Activated naive CD4-positive, alpha-beta T cell (primary cell): ENCODE data around the gene FAS.

Experiments
- DNase-seq, 4 experiments: peaks; one replicate each; lab custom pipeline; 2025; lab: John Stamatoyannopoulos, UW

The FAS gene

DNA sequence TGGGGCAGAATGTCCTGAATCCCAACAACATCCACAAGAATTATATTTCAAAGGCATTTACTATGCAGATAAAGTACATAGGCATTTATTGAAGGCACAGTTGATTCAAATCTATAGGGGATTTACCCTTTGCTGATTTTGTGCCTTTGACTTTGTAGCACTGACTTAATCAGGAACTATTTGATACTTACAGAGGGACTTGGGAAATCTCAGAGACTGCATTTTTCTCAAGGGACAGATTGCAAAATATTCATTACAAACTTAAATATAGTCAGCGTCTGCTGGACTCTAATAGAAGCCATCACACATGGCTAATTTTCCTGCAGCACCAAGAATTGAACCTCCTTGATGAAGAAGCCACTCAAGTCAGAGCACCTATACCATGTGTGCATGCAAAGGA is 44.9 kb downstream of the FAS start:
- no peak for DNase-seq

GRCh38 chr10:89037096-89037495 is 46.5 kb downstream of the FAS start:
- DNase-seq: no peak

DNA sequence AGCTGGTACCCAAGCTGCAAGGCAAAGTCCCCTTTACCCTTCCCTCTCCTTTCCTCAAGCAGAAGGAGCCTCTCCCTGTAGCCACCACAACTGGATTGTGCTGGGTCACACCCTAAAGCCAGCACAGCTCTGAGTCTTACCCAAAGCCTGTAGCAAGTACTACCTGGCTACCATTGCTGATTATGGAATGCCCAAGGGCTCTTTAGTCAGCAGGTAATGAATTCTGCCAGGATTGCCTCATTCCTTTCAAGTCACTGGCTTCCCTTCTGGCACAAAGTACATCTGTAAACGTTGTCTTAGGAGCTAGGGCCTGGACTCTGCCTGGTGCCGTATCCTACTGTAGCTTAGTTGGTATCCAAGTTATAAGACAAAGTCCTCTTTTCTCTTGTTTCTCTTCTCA is 52.0 kb downstream of the FAS start:
- no peak for DNase-seq

DNA sequence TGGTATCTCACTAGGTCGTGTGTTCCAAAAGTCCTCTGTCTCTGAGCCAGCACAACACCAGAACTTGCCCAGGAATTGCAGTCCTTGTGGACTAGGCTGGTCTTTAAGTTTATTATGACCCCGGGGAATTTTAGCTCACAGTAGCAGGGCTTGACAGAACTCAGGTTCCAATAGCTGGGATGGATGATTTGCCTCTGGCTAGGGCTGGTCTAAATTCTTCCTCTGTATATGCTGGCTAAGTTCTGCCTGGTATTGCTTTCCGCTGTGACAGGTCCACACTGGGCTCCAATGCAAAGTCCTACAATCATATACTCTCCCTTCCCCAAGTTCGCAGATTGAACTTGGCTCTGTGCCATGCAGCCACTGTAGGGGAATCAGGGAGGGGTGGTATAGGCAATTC is 52.5 kb downstream of the FAS start:
- DNase-seq: no peak

DNA sequence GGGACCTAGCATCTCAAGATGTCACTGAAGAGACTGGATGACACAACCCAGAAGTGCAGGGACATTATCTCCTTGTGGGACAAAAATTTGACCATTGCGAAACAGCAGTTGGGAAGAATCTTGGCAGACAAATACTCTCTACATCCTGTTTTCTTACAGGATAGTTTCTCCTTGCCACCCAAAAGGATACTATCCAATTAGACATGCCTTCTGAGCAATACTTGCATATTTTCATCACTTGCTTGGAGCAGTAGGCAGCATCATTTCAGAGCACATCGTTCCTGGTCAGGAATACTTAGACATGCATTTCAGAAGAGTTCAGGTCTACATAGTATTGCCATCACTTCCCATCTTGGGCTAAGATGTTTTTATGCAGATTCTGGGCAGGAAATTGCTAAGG is 56.8 kb downstream of the FAS start:
- DNase-seq: no peak

DNA sequence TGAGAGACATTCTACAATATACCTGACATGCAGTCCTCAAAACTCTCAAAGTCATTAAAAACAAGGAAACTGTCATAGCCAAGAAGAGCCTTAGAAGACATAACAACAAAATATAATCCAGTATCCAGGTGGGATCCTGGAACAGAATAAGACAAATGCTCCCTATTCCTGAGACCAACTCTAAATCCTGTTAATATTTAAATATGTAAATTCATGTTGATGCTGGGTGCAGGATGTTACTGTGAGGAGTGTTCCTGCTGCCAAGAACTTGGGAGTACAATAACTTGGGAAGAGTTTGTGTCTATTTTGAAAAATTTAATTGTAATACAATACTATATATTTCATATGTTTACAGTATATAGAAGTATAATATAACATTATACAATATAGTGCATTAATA is 61.0 kb downstream of the FAS start:
- DNase-seq: no peak

GRCh38 chr10:89053555-89053954 is 63.0 kb downstream of the FAS start:
- DNase-seq: no peak

- no peak for DNase-seq
Measured at GRCh38 chr10:89055159-89055558, 64.6 kb downstream of the FAS start.

- no peak for DNase-seq
Measured at GRCh38 chr10:89062861-89063260, 72.3 kb downstream of the FAS start.

DNA sequence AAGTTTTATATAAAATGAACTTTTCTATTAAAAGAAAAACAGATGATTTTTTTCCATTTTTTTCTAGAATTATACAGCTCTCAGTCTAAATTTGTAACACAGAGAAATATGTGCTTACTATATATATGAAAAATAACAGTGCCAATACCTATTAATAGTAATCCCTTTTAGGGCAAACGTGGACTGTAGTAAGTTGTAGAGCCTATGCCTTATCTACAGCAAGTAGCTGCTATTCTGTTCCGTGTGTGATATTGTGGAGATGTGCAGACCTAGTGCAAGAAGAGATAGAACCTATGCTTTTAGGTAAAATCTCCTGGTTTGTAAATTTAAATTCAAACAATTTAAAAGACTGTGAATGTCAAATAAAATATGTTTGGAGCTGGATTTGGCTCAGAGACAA is 72.9 kb downstream of the FAS start:
- DNase-seq: no peak

- DNase-seq: no peak
Measured at GRCh38 chr10:89064748-89065147, 74.2 kb downstream of the FAS start.
